ENCODE data around the gene TLCD5.
A peak's percentile ranks its signal among the peaks of the same experiment; 100 is the strongest.

- peak; percentile 100 for TF ChIP-seq CTCF (conservative IDR thresholded peaks at IDR 0.05; ENCODE audit: low read depth, low read length)
- no peak for TF ChIP-seq EZH2phosphoT487 (IDR thresholded peaks at IDR 0.05; ENCODE audit: borderline replicate concordance, low read length)
- no peak for TF ChIP-seq EZH2 (IDR thresholded peaks at IDR 0.05; ENCODE audit: low read length, unreplicated experiment)
These were observed 22.0 kb upstream of the TLCD5 start for GRCh38 chr11:120303004-120303637.
